ENCODE results near the gene PARD6B.

The PARD6B gene
- 4.9 to 8.1 (median 7.8) reads per million in 3 donors for total RNA-seq

GRCh38 chr20:50731055-50731929, at the start of gene PARD6B:
TSS of gene PARD6B (plus strand) at chr20:50731580. CDS start at chr20:50731787, 207 bp downstream.
- H3K27me3 ChIP-seq (replicated peaks; ENCODE audit: control insufficient read depth, insufficient read depth, low read length, poor library complexity, severe bottlenecking), result no peaks in the 10 kb centered on the region
- peaks cover 13% of the 10 kb centered on the region for H3K4me1 ChIP-seq (ENCODE audit: control insufficient read depth, insufficient read depth, low read length, poor library complexity, severe bottlenecking)
- DNase-seq, result peak; percentile 99
- H3K27ac ChIP-seq (ENCODE audit: insufficient read depth, low read length, poor library complexity, severe bottlenecking), result peak within 1 kb of the TSS; percentile 70
- no peaks in the 10 kb centered on the region for H3K9me3 ChIP-seq (ENCODE audit: control insufficient read depth, low read length)
- no peaks in the 10 kb centered on the region for H3K36me3 ChIP-seq (ENCODE audit: control insufficient read depth, insufficient read depth, low read length)
- H3K4me3 ChIP-seq (ENCODE audit: insufficient read depth, low read depth, low read length, poor library complexity, severe bottlenecking), result peak within 1 kb of the TSS; percentile 94

- Histone ChIP-seq H3K27me3 (replicated peaks; ENCODE audit: control insufficient read depth, insufficient read depth, low read length, poor library complexity, severe bottlenecking) (no peaks in the 10 kb centered on the region), H3K9me3 (ENCODE audit: control insufficient read depth, low read length) (no peaks in the 10 kb centered on the region), H3K4me1 (ENCODE audit: control insufficient read depth, insufficient read depth, low read length, poor library complexity, severe bottlenecking) (no peaks in the 10 kb centered on the region), H3K4me3 (ENCODE audit: insufficient read depth, low read depth, low read length, poor library complexity, severe bottlenecking) (no peak overlapping the region), H3K27ac (ENCODE audit: insufficient read depth, low read length, poor library complexity, severe bottlenecking) (no peak overlapping the region), H3K36me3 (ENCODE audit: control insufficient read depth, insufficient read depth, low read length) (no peaks in the 10 kb centered on the region)
- no peak for DNase-seq
These were observed 49.3 kb upstream of the PARD6B start for GRCh38 chr20:50682065-50682464.

GRCh38 chr20:50682947-50683530, 48.3 kb upstream of the PARD6B start:
- Histone ChIP-seq H3K27ac (ENCODE audit: insufficient read depth, low read length, poor library complexity, severe bottlenecking) (no peak overlapping the region), H3K9me3 (ENCODE audit: control insufficient read depth, low read length) (no peaks in the 10 kb centered on the region), H3K36me3 (ENCODE audit: control insufficient read depth, insufficient read depth, low read length) (no peaks in the 10 kb centered on the region), H3K4me3 (ENCODE audit: insufficient read depth, low read depth, low read length, poor library complexity, severe bottlenecking) (no peak overlapping the region), H3K4me1 (ENCODE audit: control insufficient read depth, insufficient read depth, low read length, poor library complexity, severe bottlenecking) (no peaks in the 10 kb centered on the region), H3K27me3 (replicated peaks; ENCODE audit: control insufficient read depth, insufficient read depth, low read length, poor library complexity, severe bottlenecking) (no peaks in the 10 kb centered on the region)
- DNase-seq, result no peak

- no peak overlapping the region for H3K27ac ChIP-seq (ENCODE audit: insufficient read depth, low read length, poor library complexity, severe bottlenecking)
- no peaks in the 10 kb centered on the region for H3K36me3 ChIP-seq (ENCODE audit: control insufficient read depth, insufficient read depth, low read length)
- peaks cover under 1% of the 10 kb centered on the region for H3K27me3 ChIP-seq (replicated peaks; ENCODE audit: control insufficient read depth, insufficient read depth, low read length, poor library complexity, severe bottlenecking)
- no peak overlapping the region for H3K4me3 ChIP-seq (ENCODE audit: insufficient read depth, low read depth, low read length, poor library complexity, severe bottlenecking)
- DNase-seq, result no peak
- H3K9me3 ChIP-seq (ENCODE audit: control insufficient read depth, low read length), result no peaks in the 10 kb centered on the region
- no peaks in the 10 kb centered on the region for H3K4me1 ChIP-seq (ENCODE audit: control insufficient read depth, insufficient read depth, low read length, poor library complexity, severe bottlenecking)
These were observed 47.8 kb upstream of the PARD6B start for GRCh38 chr20:50683570-50683969.

GRCh38 chr20:50686821-50687220, 44.6 kb upstream of the PARD6B start:
- Histone ChIP-seq H3K4me1 (ENCODE audit: control insufficient read depth, insufficient read depth, low read length, poor library complexity, severe bottlenecking) (no peaks in the 10 kb centered on the region), H3K27me3 (replicated peaks; ENCODE audit: control insufficient read depth, insufficient read depth, low read length, poor library complexity, severe bottlenecking) (peaks cover 10% of the 10 kb centered on the region), H3K36me3 (ENCODE audit: control insufficient read depth, insufficient read depth, low read length) (no peaks in the 10 kb centered on the region), H3K9me3 (ENCODE audit: control insufficient read depth, low read length) (no peaks in the 10 kb centered on the region), H3K27ac (ENCODE audit: insufficient read depth, low read length, poor library complexity, severe bottlenecking) (no peak overlapping the region), H3K4me3 (ENCODE audit: insufficient read depth, low read depth, low read length, poor library complexity, severe bottlenecking) (no peak overlapping the region)
- DNase-seq, result no peak

- DNase-seq, result no peak
- no peaks in the 10 kb centered on the region for H3K36me3 ChIP-seq (ENCODE audit: control insufficient read depth, insufficient read depth, low read length)
- no peak overlapping the region for H3K27ac ChIP-seq (ENCODE audit: insufficient read depth, low read length, poor library complexity, severe bottlenecking)
- no peak overlapping the region for H3K4me3 ChIP-seq (ENCODE audit: insufficient read depth, low read depth, low read length, poor library complexity, severe bottlenecking)
- H3K9me3 ChIP-seq (ENCODE audit: control insufficient read depth, low read length), result no peaks in the 10 kb centered on the region
- no peaks in the 10 kb centered on the region for H3K4me1 ChIP-seq (ENCODE audit: control insufficient read depth, insufficient read depth, low read length, poor library complexity, severe bottlenecking)
- peaks cover 18% of the 10 kb centered on the region for H3K27me3 ChIP-seq (replicated peaks; ENCODE audit: control insufficient read depth, insufficient read depth, low read length, poor library complexity, severe bottlenecking)
These were observed 43.0 kb upstream of the PARD6B start for GRCh38 chr20:50688256-50688975.

GRCh38 chr20:50689864-50690649, 41.3 kb upstream of the PARD6B start:
- H3K4me3 ChIP-seq (ENCODE audit: insufficient read depth, low read depth, low read length, poor library complexity, severe bottlenecking), result no peak overlapping the region
- H3K4me1 ChIP-seq (ENCODE audit: control insufficient read depth, insufficient read depth, low read length, poor library complexity, severe bottlenecking), result no peaks in the 10 kb centered on the region
- DNase-seq, result no peak

GRCh38 chr20:50690650-50691572, 40.5 kb upstream of the PARD6B start, which contains the start of gene RIPOR3:
TSS of gene RIPOR3 (minus strand) at chr20:50691542. CDS start at chr20:50691128, 414 bp downstream.
- Histone ChIP-seq H3K27ac (ENCODE audit: insufficient read depth, low read length, poor library complexity, severe bottlenecking) (no peak within 1 kb of the TSS), H3K4me3 (ENCODE audit: insufficient read depth, low read depth, low read length, poor library complexity, severe bottlenecking) (no peak within 1 kb of the TSS), H3K36me3 (ENCODE audit: control insufficient read depth, insufficient read depth, low read length) (no peaks in the 10 kb centered on the region), H3K27me3 (replicated peaks; ENCODE audit: control insufficient read depth, insufficient read depth, low read length, poor library complexity, severe bottlenecking) (peaks cover 18% of the 10 kb centered on the region), H3K9me3 (ENCODE audit: control insufficient read depth, low read length) (no peaks in the 10 kb centered on the region), H3K4me1 (ENCODE audit: control insufficient read depth, insufficient read depth, low read length, poor library complexity, severe bottlenecking) (no peaks in the 10 kb centered on the region)
- DNase-seq, result no peak

More at GRCh38 chr20:50689864-50690649, 41.3 kb upstream of the PARD6B start:
- no peak overlapping the region for H3K27ac ChIP-seq (ENCODE audit: insufficient read depth, low read length, poor library complexity, severe bottlenecking)
- peaks cover 18% of the 10 kb centered on the region for H3K27me3 ChIP-seq (replicated peaks; ENCODE audit: control insufficient read depth, insufficient read depth, low read length, poor library complexity, severe bottlenecking)
- H3K9me3 ChIP-seq (ENCODE audit: control insufficient read depth, low read length), result no peaks in the 10 kb centered on the region
- no peaks in the 10 kb centered on the region for H3K36me3 ChIP-seq (ENCODE audit: control insufficient read depth, insufficient read depth, low read length)
